G401.6 (cell line): ENCODE results near the gene HPCAL1.

Source experiments
- FAIRE-seq: peaks from 2 replicates; lab custom pipeline; 2012; peaks lifted over from hg19 to GRCh38; lab: Jason Lieb, UNC

Gene HPCAL1

GRCh38 chr2:10269711-10270610 is 32.7 kb upstream of the HPCAL1 start:
- no peak for FAIRE-seq

- FAIRE-seq, result no peak
Observed at GRCh38 chr2:10271509-10271908, 31.2 kb upstream of the HPCAL1 start.

- no peak for FAIRE-seq
Observed at GRCh38 chr2:10271946-10272345, 30.8 kb upstream of the HPCAL1 start.

- no peak for FAIRE-seq
Observed at GRCh38 chr2:10272464-10272863, 30.2 kb upstream of the HPCAL1 start.

GRCh38 chr2:10273215-10274175 is 29.2 kb upstream of the HPCAL1 start:
- no peak for FAIRE-seq

GRCh38 chr2:10274376-10274775 is 28.3 kb upstream of the HPCAL1 start:
- FAIRE-seq, result no peak

- FAIRE-seq, result no peak
Observed at GRCh38 chr2:10274983-10275802, 27.5 kb upstream of the HPCAL1 start.

GRCh38 chr2:10276481-10277292 is 26.0 kb upstream of the HPCAL1 start:
- FAIRE-seq, result no peak

- no peak for FAIRE-seq
Observed at GRCh38 chr2:10277293-10278028, 25.2 kb upstream of the HPCAL1 start.

- FAIRE-seq, result no peak
Observed at GRCh38 chr2:10278029-10278762, 24.5 kb upstream of the HPCAL1 start.

- FAIRE-seq, result no peak
Observed at GRCh38 chr2:10278763-10279471, 23.8 kb upstream of the HPCAL1 start.

GRCh38 chr2:10279472-10279870 is 23.2 kb upstream of the HPCAL1 start:
- FAIRE-seq, result no peak

GRCh38 chr2:10279946-10280463 is 22.7 kb upstream of the HPCAL1 start:
- FAIRE-seq, result no peak

GRCh38 chr2:10281891-10282290 is 20.8 kb upstream of the HPCAL1 start:
- no peak for FAIRE-seq

GRCh38 chr2:10282611-10283105 is 20.0 kb upstream of the HPCAL1 start:
- no peak for FAIRE-seq

- FAIRE-seq, result no peak
Observed at GRCh38 chr2:10283106-10284062, 19.3 kb upstream of the HPCAL1 start.

GRCh38 chr2:10284108-10284870 is 18.4 kb upstream of the HPCAL1 start:
- no peak for FAIRE-seq
